Tongue (tissue), 2 donors: ENCODE measurements around the gene ADAMTS3. TPM values are rescaled to one million over a fixed set of nuclear protein-coding genes. Genes with fewer than 3 reads are reported as not detected.

ENCODE experiments used
- DNase-seq: peaks from one replicate; pipeline ENCODE4 v3.0.0-alpha.2; 2015
- total RNA-seq: library from RNA; depleted of rRNA; stranded (reverse); fragments of >200 nt; gene quantifications from one replicate; pipeline ENCODE4 v1.2.3, GENCODE V29; 2014

The ADAMTS3 gene
- total RNA-seq, 1 donor from 2014 or later, result 2.8 TPM

GRCh38 chr4:72340803-72341431, 228.1 kb downstream of the ADAMTS3 start:
- peak; percentile 5 for DNase-seq

- no peak for DNase-seq
Observed at GRCh38 chr4:72338060-72338459, 231.0 kb downstream of the ADAMTS3 start.

- no peak for DNase-seq
Observed at GRCh38 chr4:72330381-72330780, 238.6 kb downstream of the ADAMTS3 start.

- peak; percentile 54 for DNase-seq
Observed at GRCh38 chr4:72326692-72327632, 242.1 kb downstream of the ADAMTS3 start.

GRCh38 chr4:72325215-72325614, 243.8 kb downstream of the ADAMTS3 start:
- no peak for DNase-seq

GRCh38 chr4:72323227-72323626, 245.8 kb downstream of the ADAMTS3 start:
- no peak for DNase-seq

- no peak for DNase-seq
Observed at GRCh38 chr4:72320223-72320948, 248.6 kb downstream of the ADAMTS3 start.

GRCh38 chr4:72319601-72320021, 249.4 kb downstream of the ADAMTS3 start:
- DNase-seq, result peak; percentile 19

GRCh38 chr4:72318421-72319170, 250.4 kb downstream of the ADAMTS3 start:
- no peak for DNase-seq

- peak; percentile 92 for DNase-seq
Observed at GRCh38 chr4:72314869-72315268, 254.2 kb downstream of the ADAMTS3 start.

- no peak for DNase-seq
Observed at GRCh38 chr4:72313121-72313520, 255.9 kb downstream of the ADAMTS3 start.

- DNase-seq, result peak; percentile 89
Observed at GRCh38 chr4:72312032-72312650, 256.9 kb downstream of the ADAMTS3 start.

GRCh38 chr4:72311291-72311690, 257.7 kb downstream of the ADAMTS3 start:
- no peak for DNase-seq

- no peak for DNase-seq
Observed at GRCh38 chr4:72305620-72306019, 263.4 kb downstream of the ADAMTS3 start.

GRCh38 chr4:72305080-72305479, 263.9 kb downstream of the ADAMTS3 start:
- DNase-seq, result no peak

- peak; percentile 52 for DNase-seq
Observed at GRCh38 chr4:72302981-72303704, 265.9 kb downstream of the ADAMTS3 start.

GRCh38 chr4:72301759-72302158, 267.3 kb downstream of the ADAMTS3 start:
- no peak for DNase-seq

- no peak for DNase-seq
Observed at GRCh38 chr4:72300126-72300525, 268.9 kb downstream of the ADAMTS3 start.

GRCh38 chr4:72295966-72296557, 273.0 kb downstream of the ADAMTS3 start:
- DNase-seq, result peak; percentile 77

- no peak for DNase-seq
Observed at GRCh38 chr4:72290737-72291136, 278.3 kb downstream of the ADAMTS3 start.
